ENCODE measurements around the gene OR9Q1. TPM values are rescaled to one million over a fixed set of nuclear protein-coding genes. Genes with fewer than 3 reads are reported as not detected.
"Not testable (repeated sequence)": the region's sequence is repeated elsewhere in the genome, so short reads cannot be mapped to it uniquely, and the experiment has no call there.

Gene OR9Q1
- total RNA-seq, 2 donors from 2014 or later = not detected

- no peak overlapping the region for H3K4me3 Mint-ChIP-seq
- H3K36me3 Mint-ChIP-seq (ENCODE audit: low read depth) = no peaks in the 10 kb centered on the region
- H3K27ac Mint-ChIP-seq = no peak overlapping the region
- H3K9me3 ChIP-seq (ENCODE audit: control insufficient read depth, low read length, poor library complexity, severe bottlenecking) = no peaks in the 10 kb centered on the region
- ATAC-seq (no peak), DNase-seq (no peak)
- H3K4me1 Mint-ChIP-seq = no peaks in the 10 kb centered on the region
- H3K27me3 Mint-ChIP-seq = peaks cover 28% of the 10 kb centered on the region
Measured at GRCh38 chr11:58179648-58180047, 156.0 kb downstream of the OR9Q1 start.

DNA sequence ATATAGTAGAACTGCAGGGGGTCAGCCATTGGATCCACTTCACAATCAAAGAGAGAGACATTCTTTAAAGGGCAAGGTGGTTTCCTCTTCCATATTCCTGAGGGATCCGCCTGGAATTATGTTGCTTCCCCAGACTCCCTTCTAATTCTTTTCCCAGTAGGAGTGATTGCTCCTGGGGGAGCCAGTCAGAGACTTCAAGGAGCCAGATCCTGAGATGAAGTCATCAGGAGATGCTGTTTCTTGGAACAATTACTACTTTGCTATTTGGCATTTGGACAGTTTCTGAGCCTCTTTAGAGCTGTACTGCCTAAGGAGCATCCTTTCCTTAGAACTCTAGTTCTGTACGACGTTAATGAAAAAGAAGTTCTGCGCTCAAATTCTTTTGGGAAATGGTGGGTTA, 163.3 kb downstream of the OR9Q1 start:
- no peak for ATAC-seq

DNA sequence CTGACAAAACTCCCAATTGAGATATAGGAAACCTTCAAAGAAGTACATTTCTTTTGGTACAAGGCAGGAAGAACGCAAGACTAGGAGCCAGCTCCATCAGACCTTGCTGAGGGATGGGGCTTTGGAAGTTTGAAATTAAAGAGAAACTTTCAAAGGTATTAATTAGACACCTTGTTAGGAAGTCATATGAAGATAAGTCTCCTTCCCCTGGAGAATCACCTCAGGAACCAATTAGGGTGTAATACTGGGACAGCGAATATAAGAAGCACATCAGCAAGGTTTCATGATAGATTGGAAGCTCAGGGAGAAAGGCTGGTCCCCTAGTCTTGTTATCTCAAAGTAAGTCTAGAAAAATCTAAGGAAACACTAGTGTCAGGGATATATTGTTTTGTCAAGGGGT, 165.1 kb downstream of the OR9Q1 start, which contains the start of gene OR9Q2:
Gene OR9Q2, plus strand, starts transcription at position 301 of the 400 bp plus-strand sequence. CDS start 1,421 bp downstream, outside the sequence.
- DNase-seq (no peak), ATAC-seq (no peak)
- no peaks in the 10 kb centered on the region for H3K4me1 Mint-ChIP-seq
- no peak within 1 kb of the TSS for H3K4me3 Mint-ChIP-seq
- no peaks in the 10 kb centered on the region for H3K36me3 Mint-ChIP-seq (ENCODE audit: low read depth)
- no peak within 1 kb of the TSS for H3K27ac Mint-ChIP-seq
- no peaks in the 10 kb centered on the region for H3K9me3 ChIP-seq (ENCODE audit: control insufficient read depth, low read length, poor library complexity, severe bottlenecking)
- H3K27me3 Mint-ChIP-seq = no peaks in the 10 kb centered on the region

More for the DNA sequence above, 163.3 kb downstream of the OR9Q1 start:
- no peak overlapping the region for H3K27ac Mint-ChIP-seq
- no peak for DNase-seq
- no peak overlapping the region for H3K4me3 Mint-ChIP-seq
- H3K36me3 Mint-ChIP-seq (ENCODE audit: low read depth) = no peaks in the 10 kb centered on the region
- no peaks in the 10 kb centered on the region for H3K27me3 Mint-ChIP-seq
- no peaks in the 10 kb centered on the region for H3K4me1 Mint-ChIP-seq
- no peaks in the 10 kb centered on the region for H3K9me3 ChIP-seq (ENCODE audit: control insufficient read depth, low read length, poor library complexity, severe bottlenecking)

DNA sequence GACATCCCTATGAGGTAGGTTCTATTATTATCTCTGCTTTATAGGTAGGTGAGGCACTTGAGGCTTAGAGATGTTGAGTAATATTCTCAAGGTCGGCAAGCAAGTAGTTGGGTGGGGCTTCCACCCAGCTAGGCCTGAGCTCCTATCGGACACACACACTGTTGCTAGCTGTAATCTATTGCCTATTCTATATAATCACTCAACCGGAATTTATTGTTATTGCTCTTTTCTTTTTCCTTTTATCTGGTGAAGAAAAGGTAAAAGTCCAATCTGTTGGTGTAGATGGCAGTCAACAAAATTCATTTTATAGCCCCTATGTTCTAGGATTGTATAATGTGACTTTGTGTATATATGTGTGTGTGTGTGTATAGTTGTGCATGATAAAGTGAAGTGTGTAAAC, 168.5 kb downstream of the OR9Q1 start:
- no peaks in the 10 kb centered on the region for H3K36me3 Mint-ChIP-seq (ENCODE audit: low read depth)
- H3K4me1 Mint-ChIP-seq = no peaks in the 10 kb centered on the region
- H3K9me3 ChIP-seq (ENCODE audit: control insufficient read depth, low read length, poor library complexity, severe bottlenecking) = no peaks in the 10 kb centered on the region
- H3K27ac Mint-ChIP-seq = no peak overlapping the region
- ATAC-seq = no peak
- no peaks in the 10 kb centered on the region for H3K27me3 Mint-ChIP-seq
- no peak overlapping the region for H3K4me3 Mint-ChIP-seq
- DNase-seq = no peak

DNA sequence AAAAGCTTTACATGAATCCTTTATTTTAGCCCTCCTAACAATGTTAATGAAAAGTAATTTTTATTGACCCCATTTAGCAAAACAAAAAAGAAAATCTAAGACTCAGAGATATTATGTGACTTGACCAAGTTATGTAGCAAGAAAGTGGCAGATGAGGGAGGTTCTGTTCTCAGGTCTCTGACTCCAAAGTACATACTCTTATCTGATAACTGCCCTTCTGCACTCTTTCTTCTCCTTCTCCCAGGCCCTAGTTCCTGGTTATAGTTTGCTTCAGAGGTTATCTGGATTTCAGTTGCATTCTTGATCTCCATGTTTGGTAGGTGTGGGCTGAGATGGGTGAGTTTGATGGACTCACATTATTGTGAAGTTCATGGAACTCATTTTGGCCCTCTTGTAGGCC, 169.7 kb downstream of the OR9Q1 start:
- DNase-seq = no peak
- H3K9me3 ChIP-seq (ENCODE audit: control insufficient read depth, low read length, poor library complexity, severe bottlenecking) = no peaks in the 10 kb centered on the region
- no peak overlapping the region for H3K4me3 Mint-ChIP-seq
- H3K36me3 Mint-ChIP-seq (ENCODE audit: low read depth) = no peaks in the 10 kb centered on the region
- H3K27me3 Mint-ChIP-seq = no peaks in the 10 kb centered on the region
- no peak overlapping the region for H3K27ac Mint-ChIP-seq
- no peak for ATAC-seq
- no peaks in the 10 kb centered on the region for H3K4me1 Mint-ChIP-seq

DNA sequence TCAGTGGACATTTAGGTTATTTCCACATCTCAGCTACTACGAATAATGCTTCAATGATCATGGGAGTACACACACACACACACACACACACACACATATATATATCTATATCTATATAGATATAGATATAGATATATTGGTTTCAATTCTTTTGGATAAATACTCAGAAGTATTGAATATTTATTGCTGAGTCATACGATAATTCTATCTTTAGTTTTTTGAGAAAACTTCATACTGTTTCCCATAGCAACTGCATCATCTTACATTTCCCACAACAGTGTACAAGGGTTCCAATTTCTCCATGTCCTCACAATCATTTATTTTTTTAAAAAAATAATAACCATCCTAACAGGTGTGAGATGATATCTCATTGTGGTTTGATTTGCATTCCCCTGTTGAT, 172.3 kb downstream of the OR9Q1 start:
- ATAC-seq = no peak
- Mint-ChIP-seq H3K27ac (no peak overlapping the region), H3K27me3 (no peaks in the 10 kb centered on the region), H3K36me3 (ENCODE audit: low read depth) (no peaks in the 10 kb centered on the region), H3K4me3 (no peak overlapping the region), H3K4me1 (no peaks in the 10 kb centered on the region)
- DNase-seq = no peak
- H3K9me3 ChIP-seq (ENCODE audit: control insufficient read depth, low read length, poor library complexity, severe bottlenecking) = no peaks in the 10 kb centered on the region

DNA sequence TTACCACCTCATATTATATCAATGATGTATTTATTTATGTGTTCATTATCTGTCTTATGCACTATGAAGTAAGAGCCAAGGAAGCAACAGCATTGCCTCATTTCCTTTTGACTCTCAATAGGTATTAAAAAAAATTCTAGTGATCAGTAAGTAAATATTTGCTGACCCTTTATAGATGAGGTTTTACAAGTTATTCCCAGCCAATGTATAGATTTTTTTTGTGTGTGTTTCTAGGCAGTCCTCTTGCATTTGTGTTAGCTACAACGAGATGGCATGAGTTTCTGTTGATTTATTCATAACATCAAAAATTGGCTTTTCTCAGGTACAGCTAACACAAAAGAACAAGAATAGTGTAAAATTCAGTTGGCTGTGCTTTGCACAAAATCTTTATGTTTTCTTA, 175.6 kb downstream of the OR9Q1 start:
- peaks cover 7% of the 10 kb centered on the region for H3K27me3 Mint-ChIP-seq
- no peak for DNase-seq
- H3K27ac Mint-ChIP-seq = no peak overlapping the region
- no peak for ATAC-seq
- H3K4me3 Mint-ChIP-seq = no peak overlapping the region
- no peaks in the 10 kb centered on the region for H3K4me1 Mint-ChIP-seq
- H3K36me3 Mint-ChIP-seq (ENCODE audit: low read depth) = no peaks in the 10 kb centered on the region
- no peaks in the 10 kb centered on the region for H3K9me3 ChIP-seq (ENCODE audit: control insufficient read depth, low read length, poor library complexity, severe bottlenecking)

- Mint-ChIP-seq H3K4me3 (no peak within 1 kb of the TSS), H3K4me1 (no peaks in the 10 kb centered on the region), H3K27me3 (peaks cover 21% of the 10 kb centered on the region), H3K36me3 (ENCODE audit: low read depth) (no peaks in the 10 kb centered on the region), H3K27ac (no peak within 1 kb of the TSS)
- no peak for DNase-seq
- no peak for ATAC-seq
- H3K9me3 ChIP-seq (ENCODE audit: control insufficient read depth, low read length, poor library complexity, severe bottlenecking) = no peaks in the 10 kb centered on the region
Measured at GRCh38 chr11:58204042-58204441, 180.4 kb downstream of the OR9Q1 start, which contains the start of gene OR1S2. Gene OR1S2, minus strand, starts transcription at chr11:58204142. Its CDS starts 0 bp downstream, at chr11:58204142.

GRCh38 chr11:58212420-58212819, 188.7 kb downstream of the OR9Q1 start, which contains the start of gene OR1S1:
Gene OR1S1, plus strand, starts transcription at chr11:58212720.
- not testable (repeated sequence) for H3K4me1 Mint-ChIP-seq

GRCh38 chr11:58216476-58216875, 192.8 kb downstream of the OR9Q1 start:
- Mint-ChIP-seq H3K27ac (no peak overlapping the region), H3K4me1 (no peaks in the 10 kb centered on the region), H3K36me3 (ENCODE audit: low read depth) (no peaks in the 10 kb centered on the region), H3K27me3 (peaks cover 13% of the 10 kb centered on the region), H3K4me3 (no peak overlapping the region)
- no peaks in the 10 kb centered on the region for H3K9me3 ChIP-seq (ENCODE audit: control insufficient read depth, low read length, poor library complexity, severe bottlenecking)
- DNase-seq (no peak), ATAC-seq (no peak)

More at GRCh38 chr11:58212420-58212819, 188.7 kb downstream of the OR9Q1 start, which contains the start of gene OR1S1:
- ATAC-seq; H3K9me3 ChIP-seq (ENCODE audit: control insufficient read depth, low read length, poor library complexity, severe bottlenecking); H3K4me3 Mint-ChIP-seq; H3K27me3 Mint-ChIP-seq; H3K36me3 Mint-ChIP-seq (ENCODE audit: low read depth); H3K27ac Mint-ChIP-seq; DNase-seq: not testable (repeated sequence)

DNA sequence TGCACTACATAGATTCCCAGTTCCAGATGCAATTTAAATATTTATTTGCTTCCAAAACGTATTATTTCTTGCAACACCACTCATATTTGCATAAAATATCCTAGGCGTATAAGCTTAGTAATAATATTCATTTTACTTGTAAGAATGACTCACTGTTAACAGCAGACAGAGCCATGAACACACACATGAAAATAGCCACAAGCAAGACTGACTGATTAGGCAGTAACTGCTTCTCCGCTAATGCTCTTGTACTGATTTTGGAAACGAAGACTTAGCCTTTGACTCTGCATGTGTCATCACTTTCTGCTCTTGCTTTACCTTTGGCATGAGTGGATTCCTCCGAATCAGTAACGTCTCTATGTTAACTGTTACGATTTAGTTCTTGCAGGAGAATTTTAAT, 199.0 kb downstream of the OR9Q1 start:
- Mint-ChIP-seq H3K4me1 (no peaks in the 10 kb centered on the region), H3K27me3 (peaks cover 24% of the 10 kb centered on the region), H3K27ac (no peak overlapping the region), H3K36me3 (ENCODE audit: low read depth) (no peaks in the 10 kb centered on the region), H3K4me3 (no peak overlapping the region)
- H3K9me3 ChIP-seq (ENCODE audit: control insufficient read depth, low read length, poor library complexity, severe bottlenecking) = no peaks in the 10 kb centered on the region
- ATAC-seq (no peak), DNase-seq (no peak)

DNA sequence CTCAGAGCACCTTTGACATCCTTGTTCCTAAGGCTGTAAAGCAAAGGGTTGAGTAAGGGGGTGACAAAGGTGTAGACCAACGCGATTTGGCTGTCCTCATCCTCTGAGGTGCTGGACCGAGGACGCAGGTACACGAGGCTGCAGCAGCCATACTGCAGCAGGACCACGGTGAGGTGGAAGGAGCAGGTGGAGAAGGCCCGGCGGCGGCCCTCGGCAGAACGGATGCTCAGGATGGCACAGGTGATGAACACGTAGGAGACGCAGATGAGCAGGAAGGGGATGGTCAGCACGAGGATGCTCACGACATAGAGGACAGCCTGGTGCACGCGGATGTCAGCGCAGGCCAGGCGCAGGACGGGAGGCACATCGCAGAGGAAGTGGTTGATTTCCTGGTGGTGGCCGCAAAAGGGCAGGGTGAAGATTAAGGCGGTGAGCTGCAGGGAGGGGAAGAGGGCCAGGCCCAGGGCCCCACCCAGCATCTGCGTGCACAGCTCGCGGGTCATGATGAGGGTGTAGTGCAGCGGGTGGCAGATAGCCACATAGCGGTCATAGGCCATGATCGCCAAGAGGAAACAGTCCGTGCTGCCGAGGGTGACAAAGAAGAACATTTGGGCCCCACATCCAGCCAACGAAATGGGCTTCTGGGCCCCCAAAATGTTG, 204.4 kb downstream of the OR9Q1 start:
- Mint-ChIP-seq H3K27me3 (peaks cover 7% of the 10 kb centered on the region), H3K27ac (no peak overlapping the region), H3K4me1 (no peaks in the 10 kb centered on the region), H3K36me3 (ENCODE audit: low read depth) (no peaks in the 10 kb centered on the region), H3K4me3 (no peak overlapping the region)
- H3K9me3 ChIP-seq (ENCODE audit: control insufficient read depth, low read length, poor library complexity, severe bottlenecking) = no peaks in the 10 kb centered on the region
- DNase-seq (no peak), ATAC-seq (no peak)

Data from T-helper 17 cell (primary cell).